Measurements from ENCODE around the gene KDM1A. TPM values are rescaled to one million over a fixed set of nuclear protein-coding genes. Genes with fewer than 3 reads are reported as not detected.

Gene KDM1A
- total RNA-seq, 1 donor from 2014 or later = 76.6 TPM

DNA sequence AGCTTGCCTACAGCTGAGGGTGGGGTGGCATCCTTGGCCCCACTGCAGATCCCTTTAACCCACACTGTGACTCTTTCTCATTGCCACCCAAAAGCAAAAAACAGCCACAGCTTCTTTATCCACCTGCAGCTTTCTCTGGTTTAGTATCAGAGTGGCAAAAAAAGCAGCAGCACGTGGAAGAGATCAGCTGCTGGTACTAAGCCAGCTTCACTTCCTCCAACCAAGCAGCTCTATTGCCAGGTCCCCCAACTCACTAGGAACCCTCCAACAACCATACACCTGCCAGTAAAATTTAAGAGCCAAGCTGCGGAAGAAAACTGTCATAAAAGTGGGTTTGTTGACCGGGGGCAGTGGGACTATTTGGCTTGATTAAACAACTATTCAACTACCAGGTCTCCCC is 66.4 kb downstream of the KDM1A start:
- Mint-ChIP-seq H3K4me1 (ENCODE audit: low read depth) (no peaks in the 10 kb centered on the region), H3K4me3 (ENCODE audit: low read depth) (no peak overlapping the region), H3K9me3 (no peaks in the 10 kb centered on the region), H3K36me3 (ENCODE audit: low read depth) (peaks cover 65% of the 10 kb centered on the region), H3K27me3 (ENCODE audit: low read depth) (no peaks in the 10 kb centered on the region), H3K27ac (no peak overlapping the region)
- DNase-seq (ENCODE audit: low spot score) = no peak
- intact Hi-C loops (cut with micrococcal nuclease) = no loop called here

DNA sequence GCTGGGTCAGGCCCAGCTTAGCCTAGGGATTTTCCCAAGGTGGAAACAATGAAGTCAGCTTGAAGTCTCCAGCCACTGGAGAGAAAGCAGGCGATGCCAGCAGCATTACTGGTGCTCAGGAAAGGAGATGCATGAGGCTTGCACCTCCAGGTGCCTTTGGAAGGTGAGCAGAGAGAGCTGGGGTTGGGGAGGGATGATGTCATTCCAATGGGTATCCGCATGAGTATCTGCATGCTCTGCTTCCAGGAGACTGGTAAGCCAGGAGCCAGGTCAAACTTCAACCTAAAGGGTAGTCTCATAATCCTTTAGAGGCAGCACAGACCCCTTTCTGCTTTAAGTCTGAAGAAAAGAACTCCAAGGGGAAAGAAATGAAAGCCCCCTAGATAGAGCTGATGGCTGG is 68.8 kb downstream of the KDM1A start:
- H3K9me3 Mint-ChIP-seq = no peaks in the 10 kb centered on the region
- intact Hi-C loops (cut with micrococcal nuclease) = no loop called here
- H3K36me3 Mint-ChIP-seq (ENCODE audit: low read depth) = peaks cover 52% of the 10 kb centered on the region
- H3K4me1 Mint-ChIP-seq (ENCODE audit: low read depth) = no peaks in the 10 kb centered on the region
- DNase-seq (ENCODE audit: low spot score) = no peak
- no peaks in the 10 kb centered on the region for H3K27me3 Mint-ChIP-seq (ENCODE audit: low read depth)
- H3K4me3 Mint-ChIP-seq (ENCODE audit: low read depth) = no peak overlapping the region
- H3K27ac Mint-ChIP-seq = no peak overlapping the region

- DNase-seq (ENCODE audit: low spot score) = no peak
- no peak overlapping the region for H3K27ac Mint-ChIP-seq
- H3K9me3 Mint-ChIP-seq = no peaks in the 10 kb centered on the region
- no peaks in the 10 kb centered on the region for H3K4me1 Mint-ChIP-seq (ENCODE audit: low read depth)
- no peak overlapping the region for H3K4me3 Mint-ChIP-seq (ENCODE audit: low read depth)
- intact Hi-C loops (cut with micrococcal nuclease) = no loop called here
- peaks cover 43% of the 10 kb centered on the region for H3K36me3 Mint-ChIP-seq (ENCODE audit: low read depth)
- no peaks in the 10 kb centered on the region for H3K27me3 Mint-ChIP-seq (ENCODE audit: low read depth)
Measured at GRCh38 chr1:23090056-23090455, 70.8 kb downstream of the KDM1A start.

DNA sequence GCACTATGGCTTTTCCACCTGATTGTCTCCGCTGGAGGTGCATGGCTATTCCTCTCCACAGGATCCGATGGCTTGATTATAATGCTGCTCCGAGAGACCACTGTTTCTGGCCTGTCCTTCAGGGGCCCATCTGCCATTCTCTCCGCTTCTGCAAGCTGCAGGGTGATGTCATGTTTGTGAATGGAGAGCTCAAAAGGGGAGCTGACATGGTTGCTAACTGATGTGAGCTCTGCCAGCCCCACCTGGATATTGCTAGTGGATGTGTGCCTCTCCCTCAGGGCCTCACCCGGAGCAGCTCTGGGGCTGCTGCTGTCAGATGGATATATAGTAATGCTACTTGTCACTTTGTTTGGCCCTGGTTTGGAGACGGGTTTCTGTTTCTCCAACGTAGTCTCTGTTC is 72.3 kb downstream of the KDM1A start:
- H3K36me3 Mint-ChIP-seq (ENCODE audit: low read depth) = peaks cover 31% of the 10 kb centered on the region

DNA sequence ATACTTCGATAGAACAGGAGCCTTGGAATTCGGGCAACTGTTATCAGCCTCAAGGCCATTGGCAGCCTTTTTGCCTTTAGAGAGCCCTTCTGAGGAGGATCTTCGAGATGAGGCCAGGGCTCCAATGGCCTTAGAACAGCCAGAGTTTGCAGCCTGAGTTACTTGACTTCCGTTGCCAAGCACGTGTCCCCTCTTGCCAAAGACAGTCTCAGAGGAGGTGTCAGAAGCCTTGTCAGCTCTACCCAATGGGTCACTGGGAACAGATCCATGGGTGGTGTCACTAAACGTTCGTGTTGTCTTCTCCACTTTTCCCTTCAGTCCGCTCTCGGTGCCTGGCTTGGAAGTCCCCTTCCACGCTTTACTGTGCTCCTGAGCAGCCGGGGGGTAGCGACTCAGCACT is 73.2 kb downstream of the KDM1A start:
- Mint-ChIP-seq H3K36me3 (ENCODE audit: low read depth) (peaks cover 23% of the 10 kb centered on the region), H3K4me1 (ENCODE audit: low read depth) (no peaks in the 10 kb centered on the region), H3K27ac (no peak overlapping the region), H3K27me3 (ENCODE audit: low read depth) (no peaks in the 10 kb centered on the region), H3K9me3 (no peaks in the 10 kb centered on the region), H3K4me3 (ENCODE audit: low read depth) (no peak overlapping the region)
- DNase-seq (ENCODE audit: low spot score) = no peak
- intact Hi-C loops (cut with micrococcal nuclease) = no loop called here

More for the DNA sequence above, 72.3 kb downstream of the KDM1A start:
- Mint-ChIP-seq H3K27ac (no peak overlapping the region), H3K27me3 (ENCODE audit: low read depth) (no peaks in the 10 kb centered on the region), H3K4me1 (ENCODE audit: low read depth) (no peaks in the 10 kb centered on the region), H3K9me3 (no peaks in the 10 kb centered on the region), H3K4me3 (ENCODE audit: low read depth) (no peak overlapping the region)
- no peak for DNase-seq (ENCODE audit: low spot score)
- intact Hi-C loops (cut with micrococcal nuclease) = no loop called here

DNA sequence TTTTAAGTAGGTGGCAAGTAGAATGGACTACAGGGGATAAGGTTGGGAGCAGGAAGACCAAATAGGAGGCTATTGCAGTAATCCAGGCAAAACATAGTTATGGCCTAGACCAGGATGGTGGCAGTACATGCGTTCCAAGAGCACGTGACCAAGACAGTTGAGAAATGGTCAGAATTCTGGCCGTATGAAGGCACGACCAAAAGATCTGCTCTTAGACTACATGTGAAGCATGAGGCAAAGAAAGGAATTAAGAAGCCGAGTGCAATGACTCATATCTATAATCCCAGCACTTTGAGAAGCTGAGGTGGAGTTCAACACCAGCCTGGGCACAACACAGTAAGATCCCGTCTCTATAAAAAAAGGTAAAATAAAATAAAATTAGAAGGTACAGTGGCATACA is 78.0 kb downstream of the KDM1A start:
- no peak overlapping the region for H3K4me3 Mint-ChIP-seq (ENCODE audit: low read depth)
- DNase-seq (ENCODE audit: low spot score) = no peak
- peaks cover 12% of the 10 kb centered on the region for H3K36me3 Mint-ChIP-seq (ENCODE audit: low read depth)
- H3K9me3 Mint-ChIP-seq = no peaks in the 10 kb centered on the region
- H3K27ac Mint-ChIP-seq = no peak overlapping the region
- H3K27me3 Mint-ChIP-seq (ENCODE audit: low read depth) = no peaks in the 10 kb centered on the region
- H3K4me1 Mint-ChIP-seq (ENCODE audit: low read depth) = peaks cover 29% of the 10 kb centered on the region
- intact Hi-C loops (cut with micrococcal nuclease) = no loop called here

GRCh38 chr1:23098463-23099170 is 79.3 kb downstream of the KDM1A start:
- H3K36me3 Mint-ChIP-seq (ENCODE audit: low read depth) = peaks cover 11% of the 10 kb centered on the region
- DNase-seq (ENCODE audit: low spot score) = peak; percentile 43
- no peaks in the 10 kb centered on the region for H3K27me3 Mint-ChIP-seq (ENCODE audit: low read depth)
- H3K27ac Mint-ChIP-seq = peak overlapping the region; percentile 48
- no peak overlapping the region for H3K4me3 Mint-ChIP-seq (ENCODE audit: low read depth)
- H3K4me1 Mint-ChIP-seq (ENCODE audit: low read depth) = peaks cover 40% of the 10 kb centered on the region
- H3K9me3 Mint-ChIP-seq = no peaks in the 10 kb centered on the region
- intact Hi-C loops (cut with micrococcal nuclease) = loop anchor here (1.0 kb wide), 1 partner anchor 86 kb away; no protein-coding TSS in a partner anchor

DNA sequence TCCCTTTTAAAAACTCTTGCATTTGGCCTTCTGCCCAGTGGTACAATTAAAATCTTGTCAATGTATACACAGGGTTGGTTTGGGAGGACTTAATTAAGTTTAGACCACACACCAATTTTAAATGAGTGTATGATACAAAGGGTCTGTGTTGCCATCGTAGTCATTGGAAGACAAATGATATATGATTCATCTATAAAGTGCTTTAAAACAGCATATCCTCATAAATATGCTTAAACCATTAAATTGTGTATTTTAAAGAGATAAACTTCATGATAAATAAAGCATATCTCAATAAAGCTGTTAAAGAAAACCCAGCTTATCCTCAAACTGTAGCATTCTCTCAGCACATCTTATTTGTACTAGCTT is 79.9 kb downstream of the KDM1A start:
- intact Hi-C loops (cut with micrococcal nuclease) = no loop called here
- H3K27ac Mint-ChIP-seq = no peak overlapping the region
- H3K27me3 Mint-ChIP-seq (ENCODE audit: low read depth) = no peaks in the 10 kb centered on the region
- DNase-seq (ENCODE audit: low spot score) = no peak
- peaks cover 40% of the 10 kb centered on the region for H3K4me1 Mint-ChIP-seq (ENCODE audit: low read depth)
- no peaks in the 10 kb centered on the region for H3K9me3 Mint-ChIP-seq
- H3K4me3 Mint-ChIP-seq (ENCODE audit: low read depth) = no peak overlapping the region
- peaks cover 8% of the 10 kb centered on the region for H3K36me3 Mint-ChIP-seq (ENCODE audit: low read depth)

DNA sequence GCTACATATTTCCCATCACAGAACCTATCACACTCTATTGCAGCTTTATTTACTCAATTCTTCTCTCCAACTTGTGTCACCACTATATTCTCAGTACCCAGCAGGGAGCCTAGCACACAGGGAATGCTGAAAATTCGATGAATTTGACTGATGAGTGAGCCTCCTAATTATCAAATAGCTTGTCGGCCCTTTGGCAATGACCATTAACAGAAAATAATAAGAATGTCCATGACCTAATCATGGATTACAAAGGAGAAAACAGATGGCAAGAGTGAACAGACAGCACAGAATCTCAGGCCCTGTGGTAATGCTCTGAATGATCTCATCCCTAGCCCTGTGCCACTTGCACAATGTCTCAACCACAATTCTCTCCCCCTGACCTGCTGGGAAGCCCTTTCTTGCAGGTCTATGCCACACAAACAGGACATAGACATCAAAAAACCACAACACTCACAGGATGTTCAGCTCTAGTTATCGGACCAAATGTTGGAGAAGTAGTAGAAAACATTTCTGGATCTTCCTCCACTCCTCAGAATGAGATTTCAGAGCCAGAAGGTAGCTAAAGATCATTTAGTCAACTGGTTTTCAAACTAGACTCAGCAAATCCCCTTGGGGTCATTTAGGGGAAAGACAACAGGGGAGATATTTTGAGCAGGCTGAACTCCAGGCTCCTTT is 80.9 kb downstream of the KDM1A start:
- no peak overlapping the region for H3K4me3 Mint-ChIP-seq (ENCODE audit: low read depth)

DNA sequence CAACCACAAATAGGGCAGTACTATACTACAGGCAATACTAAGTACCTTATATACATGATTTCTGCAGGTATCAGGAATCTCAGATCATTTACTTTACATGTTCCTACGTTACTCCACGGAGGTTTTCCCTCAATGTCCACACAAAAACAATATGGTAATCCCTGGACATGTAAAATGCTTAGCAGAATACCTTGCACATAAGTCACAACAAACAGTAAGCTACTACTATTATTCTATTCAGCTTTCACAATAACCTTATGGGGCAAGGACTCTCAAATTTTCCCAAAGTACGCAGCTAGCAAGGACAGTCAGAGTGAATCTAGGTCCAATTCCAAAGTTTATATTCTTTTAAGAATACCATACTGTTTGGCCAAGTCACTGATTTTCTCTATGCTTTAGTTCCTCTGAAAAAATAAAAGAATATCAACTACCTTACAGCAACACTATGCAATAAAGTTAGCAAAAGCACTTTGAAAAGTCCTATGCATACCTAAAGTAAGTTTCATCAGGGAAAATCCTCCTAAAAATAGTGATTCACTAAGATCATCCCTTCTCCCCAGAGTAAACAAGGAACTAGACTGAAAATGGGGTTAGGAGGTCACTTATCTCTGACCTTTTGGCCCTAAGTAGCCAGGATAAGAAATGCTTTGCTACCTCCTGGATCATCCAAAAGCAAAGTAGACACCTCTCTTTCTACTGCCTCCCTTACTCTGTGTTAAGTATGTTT is 82.0 kb downstream of the KDM1A start:
- no peaks in the 10 kb centered on the region for H3K27me3 Mint-ChIP-seq (ENCODE audit: low read depth)
- H3K9me3 Mint-ChIP-seq = no peaks in the 10 kb centered on the region
- peaks cover 19% of the 10 kb centered on the region for H3K36me3 Mint-ChIP-seq (ENCODE audit: low read depth)
- no peak overlapping the region for H3K27ac Mint-ChIP-seq
- peaks cover 42% of the 10 kb centered on the region for H3K4me1 Mint-ChIP-seq (ENCODE audit: low read depth)
- no peak for DNase-seq (ENCODE audit: low spot score)
- intact Hi-C loops (cut with micrococcal nuclease) = loop anchor here (2.0 to 5.0 kb wide), 2 partner anchors 18 to 241 kb away; partner anchors contain the start of gene HNRNPR
- no peak overlapping the region for H3K4me3 Mint-ChIP-seq (ENCODE audit: low read depth)

More for the DNA sequence above, 80.9 kb downstream of the KDM1A start:
- peak; percentile 28 for DNase-seq (ENCODE audit: low spot score)
- Mint-ChIP-seq H3K4me1 (ENCODE audit: low read depth) (peaks cover 42% of the 10 kb centered on the region), H3K27me3 (ENCODE audit: low read depth) (no peaks in the 10 kb centered on the region), H3K36me3 (ENCODE audit: low read depth) (peaks cover 11% of the 10 kb centered on the region), H3K27ac (peak overlapping the region; percentile 67), H3K9me3 (no peaks in the 10 kb centered on the region)
- intact Hi-C loops (cut with micrococcal nuclease) = loop anchor here (1.0 to 5.0 kb wide), 3 partner anchors 9 to 242 kb away; partner anchors contain the start of gene HNRNPR

- Mint-ChIP-seq H3K36me3 (ENCODE audit: low read depth) (peaks cover 23% of the 10 kb centered on the region), H3K27ac (no peak overlapping the region), H3K9me3 (no peaks in the 10 kb centered on the region), H3K4me1 (ENCODE audit: low read depth) (peaks cover 44% of the 10 kb centered on the region), H3K27me3 (ENCODE audit: low read depth) (no peaks in the 10 kb centered on the region), H3K4me3 (ENCODE audit: low read depth) (no peak overlapping the region)
- no peak for DNase-seq (ENCODE audit: low spot score)
- intact Hi-C loops (cut with micrococcal nuclease) = loop anchor here (2.0 to 5.0 kb wide), 2 partner anchors 17 to 240 kb away; partner anchors contain the start of gene HNRNPR
Measured at GRCh38 chr1:23101887-23102286, 82.6 kb downstream of the KDM1A start.

DNA sequence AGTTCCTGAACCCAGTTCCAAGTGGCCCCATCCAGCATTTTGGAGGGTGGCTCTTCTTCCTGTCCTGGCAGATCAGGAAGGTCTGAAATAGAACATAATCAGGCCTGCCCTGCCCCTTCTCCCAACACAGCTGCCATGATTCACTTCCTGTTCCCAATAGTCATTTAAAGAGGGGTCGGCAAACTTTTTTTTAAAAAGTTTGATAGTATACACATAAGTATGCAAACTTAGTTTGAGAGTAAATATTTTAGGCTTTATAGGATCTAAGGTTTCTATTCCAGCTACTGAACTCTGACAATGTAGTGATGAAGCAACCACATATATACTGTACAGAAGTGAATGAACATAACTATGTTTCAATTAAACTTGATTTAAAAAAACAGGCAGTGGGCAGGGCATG is 83.0 kb downstream of the KDM1A start:
- H3K27ac Mint-ChIP-seq = no peak overlapping the region
- H3K36me3 Mint-ChIP-seq (ENCODE audit: low read depth) = peaks cover 25% of the 10 kb centered on the region
- H3K9me3 Mint-ChIP-seq = no peaks in the 10 kb centered on the region
- H3K4me3 Mint-ChIP-seq (ENCODE audit: low read depth) = no peak overlapping the region
- no peak for DNase-seq (ENCODE audit: low spot score)
- H3K4me1 Mint-ChIP-seq (ENCODE audit: low read depth) = peaks cover 46% of the 10 kb centered on the region
- no peaks in the 10 kb centered on the region for H3K27me3 Mint-ChIP-seq (ENCODE audit: low read depth)
- intact Hi-C loops (cut with micrococcal nuclease) = loop anchor here (5.0 kb wide), 1 partner anchor 240 kb away; the partner anchor contains the start of gene HNRNPR

Data from activated T-helper 2 cell treated with anti-CD3 and anti-CD28 coated beads, Interferon-gamma antibody, Interleukin-2, Interleukin-4, amounts not matched to agents 10 μg/mL and 5 μg/mL and 100 μg/mL, durations not matched to agents 14 hours and 24 hours and 36 hours (primary cell).